Panc1 (cell line): ENCODE measurements around the gene KHDC4.

Experiments
- CTCF ChIP-seq: fragments of 450-650 bp; IDR thresholded peaks from 2 replicates; pipeline ENCODE4 v1.5.1; 2017; ENCODE audit warnings: mild to moderate bottlenecking
- POLR2AphosphoS5 ChIP-seq: IDR thresholded peaks from 2 replicates; pipeline ENCODE4 v1.6.1; 2012; ENCODE audit warnings: mild to moderate bottlenecking, low read depth, low read length, moderate library complexity
- REST ChIP-seq, 2 experiments: IDR thresholded peaks; 2 replicates each; pipeline ENCODE4 v1.6.1; 2011 to 2012; ENCODE audit warnings: low read depth in 2 of 2, control low read depth in 1 of 2, low read length in 1 of 2, mild to moderate bottlenecking in 1 of 2, moderate library complexity in 1 of 2; ENCODE audit not compliant: insufficient read depth in 1 of 2
- SIN3A ChIP-seq: IDR thresholded peaks from 2 replicates; pipeline ENCODE4 v1.6.1; 2012; ENCODE audit warnings: low read depth, mild to moderate bottlenecking, low read length, moderate library complexity, borderline replicate concordance; ENCODE audit not compliant: insufficient read depth

GRCh38 chr1:155893389-155894142 lies 40.6 kb downstream of the KHDC4 start:
- no peak for TF ChIP-seq CTCF
- no peak for TF ChIP-seq SIN3A
- TF ChIP-seq POLR2AphosphoS5, result no peak
- TF ChIP-seq REST (IDR thresholded peaks at IDR 0.05; ENCODE audit: insufficient read depth in 1 of 2, low read depth in 2 of 2, low read length in 1 of 2), result no peak
